Upper lobe of right lung (tissue), 1 donor: ENCODE measurements around the gene ARHGAP33. TPM values are rescaled to one million over a fixed set of nuclear protein-coding genes. Genes with fewer than 3 reads are reported as not detected.
A peak's percentile ranks its signal among the peaks of the same experiment; 100 is the strongest.

Source experiments
- ATAC-seq: fragments of 200-7000 bp; cut with Tn5 transposase; one replicate; pipeline ENCODE4 v1.9.1; 2020; ENCODE audit warnings: mild to moderate bottlenecking, moderate library complexity
- DNase-seq: peaks from one replicate; pipeline ENCODE4 v3.0.0-alpha.2; 2020
- H3K27ac ChIP-seq: fragments of 200-600 bp; one replicate; pipeline ENCODE4 v1.8.0; 2022
- H3K27me3 ChIP-seq: fragments of 200-600 bp; one replicate; pipeline ENCODE4 v1.8.0; 2022; ENCODE audit warnings: mild to moderate bottlenecking
- H3K36me3 ChIP-seq: fragments of 200-600 bp; one replicate; pipeline ENCODE4 v1.8.0; 2022
- H3K4me1 ChIP-seq: fragments of 200-600 bp; one replicate; pipeline ENCODE4 v1.8.0; 2022
- H3K4me3 ChIP-seq: fragments of 200-600 bp; one replicate; pipeline ENCODE4 v1.8.0; 2022; ENCODE audit warnings: mild to moderate bottlenecking
- H3K9me3 ChIP-seq: fragments of 200-600 bp; one replicate; pipeline ENCODE4 v1.8.0; 2022
- intact Hi-C: fragments of 100-400 bp; cut with DNase I; formaldehyde crosslinking; loops from one replicate; pipeline ENCODE4 v1.11.0; 2022
- total RNA-seq: library from RNA; stranded (reverse); fragmentation: NEBNext Ultra II Directional; extraction: Animal tissue kit (Norgen Biotek cat#: 25700); gene quantifications from one replicate; pipeline ENCODE4 v1.2.1, GENCODE V29; 2021
- TF ChIP-seq, protein P1 (sequence below): fragments of 200-600 bp; IDR thresholded peaks from one replicate; pipeline ENCODE4 v1.8.0; 2022; ENCODE audit warnings: antibody characterized with exemption
- donor health status: DM: no; HTN: yes; CAD: no; lungs with severe emphysema.

Gene ARHGAP33
- total RNA-seq, 1 donor from 2014 or later, result 6.8 TPM

DNA sequence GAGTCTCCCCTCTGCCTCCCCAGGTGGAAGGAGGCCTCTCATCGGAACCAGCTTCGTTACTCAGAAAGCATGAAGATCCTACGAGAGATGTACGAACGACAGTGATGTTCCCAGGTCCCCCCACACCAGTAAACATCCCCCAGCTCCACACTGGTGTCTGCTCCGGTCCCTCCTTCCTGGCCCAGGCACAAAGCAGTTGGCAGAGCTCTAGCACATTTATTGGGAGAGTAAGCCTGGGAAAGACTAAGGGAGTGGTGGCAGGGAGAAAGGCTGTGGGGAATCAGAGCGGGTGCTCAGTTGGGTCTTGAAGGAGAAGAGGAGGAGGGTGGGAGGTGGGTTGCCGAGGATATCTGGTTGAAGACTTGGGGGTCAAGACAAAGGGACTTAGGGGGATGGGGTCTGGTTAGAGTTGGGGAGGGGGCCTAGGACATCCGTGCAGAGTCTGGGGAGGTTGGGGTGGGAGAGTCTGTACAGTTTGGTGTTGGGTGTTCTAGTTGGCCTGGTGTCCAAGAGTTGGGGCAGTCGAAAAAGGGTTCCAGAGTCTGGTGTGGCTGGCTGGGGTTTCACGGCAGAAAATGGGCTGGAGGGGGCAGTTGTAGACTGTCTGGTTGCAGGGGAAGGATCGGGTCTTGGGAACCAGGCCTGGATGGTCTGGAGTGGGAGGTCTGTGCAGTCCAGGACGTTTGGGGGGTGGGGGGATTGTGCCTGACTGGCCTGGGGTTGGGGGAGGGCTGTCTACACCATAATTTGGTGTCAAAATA is 20.8 kb upstream of the ARHGAP33 start:
- peak overlapping the region; percentile 47 for H3K27ac ChIP-seq
- intact Hi-C loops, result no loop called here
- no peak for DNase-seq

DNA sequence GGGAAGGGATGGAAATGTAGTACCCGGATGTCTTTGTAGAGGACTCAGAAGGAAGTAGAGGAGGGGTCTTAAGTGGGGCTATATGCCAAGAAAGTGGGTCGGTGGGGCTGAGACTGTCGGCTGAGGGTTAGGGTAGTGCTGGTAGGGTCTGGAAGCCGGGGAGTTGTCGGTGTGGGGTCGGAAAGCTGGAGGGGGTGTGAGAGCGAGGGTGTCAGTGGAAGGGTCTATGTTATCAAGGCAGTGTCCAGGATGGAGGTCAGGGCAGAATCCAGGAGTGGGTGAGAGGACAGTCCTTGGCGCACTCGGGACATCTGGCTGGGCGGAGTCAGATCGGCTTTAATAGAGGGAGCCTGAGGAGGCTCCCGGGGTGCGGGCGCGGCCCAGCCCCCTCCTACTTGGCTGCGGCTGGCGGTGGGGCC is 20.2 kb upstream of the ARHGAP33 start:
- ATAC-seq (peak; percentile 0), DNase-seq (peak; percentile 64)
- Histone ChIP-seq H3K36me3 (peaks cover 30% of the 10 kb centered on the region), H3K27ac (peak overlapping the region; percentile 47), H3K27me3 (no peaks in the 10 kb centered on the region), H3K4me3 (peak overlapping the region; percentile 47), H3K4me1 (peaks cover 18% of the 10 kb centered on the region), H3K9me3 (no peaks in the 10 kb centered on the region)
- TF ChIP-seq, protein P1, sequence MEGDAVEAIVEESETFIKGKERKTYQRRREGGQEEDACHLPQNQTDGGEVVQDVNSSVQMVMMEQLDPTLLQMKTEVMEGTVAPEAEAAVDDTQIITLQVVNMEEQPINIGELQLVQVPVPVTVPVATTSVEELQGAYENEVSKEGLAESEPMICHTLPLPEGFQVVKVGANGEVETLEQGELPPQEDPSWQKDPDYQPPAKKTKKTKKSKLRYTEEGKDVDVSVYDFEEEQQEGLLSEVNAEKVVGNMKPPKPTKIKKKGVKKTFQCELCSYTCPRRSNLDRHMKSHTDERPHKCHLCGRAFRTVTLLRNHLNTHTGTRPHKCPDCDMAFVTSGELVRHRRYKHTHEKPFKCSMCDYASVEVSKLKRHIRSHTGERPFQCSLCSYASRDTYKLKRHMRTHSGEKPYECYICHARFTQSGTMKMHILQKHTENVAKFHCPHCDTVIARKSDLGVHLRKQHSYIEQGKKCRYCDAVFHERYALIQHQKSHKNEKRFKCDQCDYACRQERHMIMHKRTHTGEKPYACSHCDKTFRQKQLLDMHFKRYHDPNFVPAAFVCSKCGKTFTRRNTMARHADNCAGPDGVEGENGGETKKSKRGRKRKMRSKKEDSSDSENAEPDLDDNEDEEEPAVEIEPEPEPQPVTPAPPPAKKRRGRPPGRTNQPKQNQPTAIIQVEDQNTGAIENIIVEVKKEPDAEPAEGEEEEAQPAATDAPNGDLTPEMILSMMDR, result no peak
- intact Hi-C loops, result no loop called here

More for the DNA sequence above, 20.8 kb upstream of the ARHGAP33 start:
- Histone ChIP-seq H3K36me3 (peaks cover 30% of the 10 kb centered on the region), H3K4me1 (peaks cover 21% of the 10 kb centered on the region), H3K9me3 (no peaks in the 10 kb centered on the region), H3K27me3 (no peaks in the 10 kb centered on the region), H3K4me3 (no peak overlapping the region)
- TF ChIP-seq, protein P1, result no peak
- no peak for ATAC-seq

DNA sequence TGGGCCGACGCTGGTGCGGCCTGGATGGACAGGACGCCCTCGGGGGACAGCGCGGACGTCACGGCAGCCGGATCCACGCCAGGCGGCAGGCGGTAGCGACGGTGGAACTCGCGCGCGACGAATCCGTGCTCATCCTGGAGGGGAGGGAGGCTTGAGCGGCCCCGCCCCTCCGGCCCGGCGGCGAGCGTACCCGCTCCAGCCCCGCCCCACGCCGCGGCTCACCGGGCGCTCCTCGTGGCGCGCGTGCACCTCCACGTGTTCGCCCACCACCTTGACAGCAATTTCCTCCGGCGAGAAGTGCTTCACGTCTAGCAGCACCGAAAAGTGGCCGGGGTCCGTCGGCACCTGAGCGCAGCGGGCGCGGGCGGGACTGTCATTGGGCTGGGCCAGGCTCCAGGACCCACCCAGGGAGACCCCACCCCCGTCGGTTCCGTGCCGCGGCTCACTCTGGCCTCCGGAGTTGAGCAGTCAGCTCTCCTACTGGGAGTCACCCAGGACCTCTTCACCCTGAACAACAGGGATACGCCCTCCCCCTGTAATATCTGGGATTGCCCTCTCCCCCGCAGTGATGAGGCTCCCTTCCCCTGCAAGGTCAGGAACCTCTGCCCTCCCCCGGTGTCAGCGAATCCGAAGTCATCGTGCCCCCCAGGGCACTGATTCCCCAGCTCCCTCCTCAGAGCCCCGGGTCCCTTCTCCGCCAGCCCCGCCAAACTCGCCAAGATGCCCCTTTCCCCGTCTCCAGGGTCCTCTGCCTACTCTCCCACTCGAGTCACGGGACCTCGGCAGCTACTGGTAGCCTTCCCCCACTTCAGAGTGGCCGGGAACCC is 19.6 kb upstream of the ARHGAP33 start:
- H3K9me3 ChIP-seq, result no peaks in the 10 kb centered on the region
- H3K4me1 ChIP-seq, result peaks cover 18% of the 10 kb centered on the region
- H3K4me3 ChIP-seq, result peak overlapping the region; percentile 47
- peak overlapping the region; percentile 98 for H3K27ac ChIP-seq
- ATAC-seq, result peak; percentile 1
- no peaks in the 10 kb centered on the region for H3K27me3 ChIP-seq
- intact Hi-C loops, result no loop called here
- TF ChIP-seq, protein P1, result no peak
- peak; percentile 77 for DNase-seq
- peaks cover 30% of the 10 kb centered on the region for H3K36me3 ChIP-seq

DNA sequence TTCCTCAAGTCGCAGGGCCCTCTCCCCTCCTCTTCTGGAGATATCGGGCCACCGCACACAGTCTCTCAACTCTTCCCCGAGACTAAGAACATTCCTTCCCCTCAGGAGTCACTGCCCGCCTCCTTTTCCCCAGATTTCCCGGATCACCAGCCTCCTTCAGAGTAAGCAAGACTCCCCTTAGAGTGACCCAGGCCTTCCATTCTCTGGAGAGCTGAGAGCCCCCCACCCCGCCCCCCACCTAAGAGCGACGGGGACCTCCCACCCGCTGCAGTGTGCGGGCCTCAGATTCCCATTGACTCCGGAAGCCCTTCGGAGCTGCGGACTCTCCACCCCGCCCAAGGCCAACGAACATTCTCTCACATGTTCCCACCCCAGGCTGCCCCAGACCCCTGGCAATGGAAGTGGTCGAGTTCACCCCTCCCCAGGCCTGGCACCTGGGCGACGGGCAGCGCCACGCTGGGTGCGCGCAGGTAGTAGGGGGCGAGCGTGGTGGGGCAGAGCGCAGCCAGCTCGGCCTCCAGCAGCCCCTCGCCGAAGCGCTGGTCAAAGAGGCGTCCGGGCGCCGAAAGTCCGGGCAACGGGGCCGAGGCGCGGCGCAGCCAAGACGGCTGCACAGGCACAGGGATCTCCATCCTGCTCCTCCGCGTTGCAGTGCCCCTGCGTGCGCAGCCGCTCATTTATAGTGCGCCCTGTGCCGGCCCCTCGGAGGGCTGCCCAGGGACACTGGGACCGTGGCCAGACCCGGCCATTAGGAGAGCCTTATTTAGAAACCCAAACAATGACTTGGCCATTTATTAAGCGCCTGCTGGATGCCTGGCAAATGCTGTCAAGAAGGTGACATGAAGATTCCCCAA is 18.8 kb upstream of the ARHGAP33 start, which contains the start of gene HSPB6:
HSPB6 (minus strand) TSS at position 653 of the 854 bp plus-strand sequence; CDS start at position 632, 21 bp downstream.
- Histone ChIP-seq H3K27ac (peak within 1 kb of the TSS; percentile 98), H3K4me3 (peak within 1 kb of the TSS; percentile 98), H3K4me1 (peaks cover 18% of the 10 kb centered on the region), H3K27me3 (no peaks in the 10 kb centered on the region), H3K36me3 (peaks cover 28% of the 10 kb centered on the region), H3K9me3 (no peaks in the 10 kb centered on the region)
- TF ChIP-seq, protein P1, result no peak
- peak; percentile 69 for DNase-seq
- intact Hi-C loops, result no loop called here
- ATAC-seq, result no peak

DNA sequence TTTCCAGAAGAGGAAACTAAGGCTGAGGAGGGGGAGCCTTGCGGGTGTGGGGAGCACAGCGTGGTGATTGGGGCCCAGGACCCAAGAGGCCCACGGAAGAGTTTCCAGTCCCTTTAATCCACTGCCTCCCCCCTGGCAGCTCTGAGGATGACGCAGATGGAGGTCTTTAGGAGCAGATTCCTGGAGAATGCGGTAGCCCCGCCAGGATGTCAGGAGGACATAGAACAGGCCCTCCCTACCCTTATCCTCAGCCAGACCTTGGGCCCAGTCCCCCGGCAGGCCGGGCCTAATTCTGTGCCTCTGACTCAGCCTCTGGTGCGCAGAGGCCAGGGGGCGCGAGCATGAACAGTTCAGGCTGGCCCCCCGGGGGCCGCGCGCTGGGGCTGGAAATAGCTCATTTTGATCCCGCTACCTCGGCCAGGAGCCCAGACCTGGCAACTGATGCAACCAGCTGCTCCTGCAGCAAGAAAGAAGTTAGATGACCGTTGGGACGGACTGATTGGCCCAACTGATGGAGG is 18.1 kb upstream of the ARHGAP33 start:
- peak; percentile 80 for DNase-seq
- Histone ChIP-seq H3K4me3 (peak overlapping the region; percentile 98), H3K27ac (peak overlapping the region; percentile 98), H3K36me3 (peaks cover 28% of the 10 kb centered on the region), H3K4me1 (peaks cover 18% of the 10 kb centered on the region), H3K9me3 (no peaks in the 10 kb centered on the region), H3K27me3 (no peaks in the 10 kb centered on the region)
- intact Hi-C loops, result no loop called here
- TF ChIP-seq, protein P1, result no peak
- ATAC-seq, result peak; percentile 2
